CD4-positive, CD25-positive, alpha-beta regulatory T cell (primary cell): ENCODE results near the gene ZNF789. TPM values are rescaled to one million over a fixed set of nuclear protein-coding genes. Genes with fewer than 3 reads are reported as not detected.
A peak's percentile ranks its signal among the peaks of the same experiment; 100 is the strongest.

ENCODE experiments used
- ATAC-seq, 2 donors: fragments of 150-1000 bp; cut with Tn5 transposase; one replicate each; pipeline ENCODE4 v1.10.0; 2021; ENCODE audit warnings: low read depth in 2 of 2, moderate number of reproducible peaks in 2 of 2, moderate library complexity in 1 of 2
- DNase-seq, 3 donors: peaks; one replicate each; pipeline versions ENCODE4 v3.0.0 to v3.0.0-alpha.2; 2012 to 2022; ENCODE audit warnings: mixed read lengths in 1 of 3
- H3K27ac ChIP-seq: one replicate; pipeline ENCODE4 v1.7.0; 2013; ENCODE audit warnings: mild to moderate bottlenecking, low read length; ENCODE audit not compliant: insufficient read depth, poor library complexity, severe bottlenecking
- H3K27me3 ChIP-seq: one replicate; pipeline ENCODE4 v1.7.0; 2013; ENCODE audit warnings: low read length; ENCODE audit not compliant: control insufficient read depth, insufficient read depth
- H3K36me3 ChIP-seq: one replicate; pipeline ENCODE4 v1.7.0; 2013; ENCODE audit warnings: mild to moderate bottlenecking, low read length, moderate library complexity; ENCODE audit not compliant: control insufficient read depth, insufficient read depth
- H3K4me1 ChIP-seq: 2 replicates; pipeline ENCODE4 v1.7.0; 2013; ENCODE audit warnings: mild to moderate bottlenecking, low read length; ENCODE audit not compliant: insufficient read depth, control insufficient read depth, poor library complexity, severe bottlenecking
- H3K4me3 ChIP-seq: one replicate; pipeline ENCODE4 v1.7.0; 2013; ENCODE audit warnings: low read depth, mild to moderate bottlenecking, low read length, moderate library complexity
- H3K9me3 ChIP-seq, 2 experiments: 1 replicate in 1 of 2; 2 replicates in 1 of 2; pipeline ENCODE4 v1.7.0; 2013; ENCODE audit warnings: low read length in 2 of 2, mild to moderate bottlenecking in 1 of 2, moderate library complexity in 1 of 2; ENCODE audit not compliant: control insufficient read depth in 2 of 2
- H3K27ac Mint-ChIP-seq, 3 donors: one replicate each; pipeline ENCODE4 v1.8.0; 2020 to 2022; ENCODE audit warnings: mild to moderate bottlenecking in 3 of 3, mixed read lengths in 3 of 3, moderate library complexity in 2 of 3
- H3K27me3 Mint-ChIP-seq: one replicate; pipeline ENCODE4 v1.8.0; 2022; ENCODE audit warnings: mild to moderate bottlenecking, mixed read lengths
- H3K36me3 Mint-ChIP-seq: one replicate; pipeline ENCODE4 v1.8.0; 2020; ENCODE audit warnings: mixed read lengths
- H3K4me1 Mint-ChIP-seq, 4 donors: one replicate each; pipeline ENCODE4 v1.8.0; 2020 to 2022; ENCODE audit warnings: mixed read lengths in 4 of 4, mild to moderate bottlenecking in 1 of 4
- H3K4me3 Mint-ChIP-seq, 4 donors: one replicate each; pipeline ENCODE4 v1.8.0; 2020 to 2022; ENCODE audit warnings: mild to moderate bottlenecking in 4 of 4, mixed read lengths in 4 of 4, moderate library complexity in 3 of 4
- H3K9me3 Mint-ChIP-seq, 7 donors: one replicate each; pipeline ENCODE4 v1.8.0; 2020 to 2022; ENCODE audit warnings: mixed read lengths in 7 of 7, mild to moderate bottlenecking in 3 of 7, moderate library complexity in 2 of 7
- polyA plus RNA-seq, 4 donors: library from polyadenylated mRNA; unstranded; fragments of 300-500 nt; fragmentation: Illumina TruSeq; gene quantifications; one replicate each; pipeline ENCODE4 v1.2.3, GENCODE V29; 2021
- total RNA-seq: library from RNA; stranded (reverse); gene quantifications from one replicate; pipeline ENCODE4 v1.2.3, GENCODE V29; 2022

ZNF789 gene
- total and polyA plus RNA-seq, 5 donors from 2014 or later, result 4.2 to 15.8 (median 6.3) TPM

DNA sequence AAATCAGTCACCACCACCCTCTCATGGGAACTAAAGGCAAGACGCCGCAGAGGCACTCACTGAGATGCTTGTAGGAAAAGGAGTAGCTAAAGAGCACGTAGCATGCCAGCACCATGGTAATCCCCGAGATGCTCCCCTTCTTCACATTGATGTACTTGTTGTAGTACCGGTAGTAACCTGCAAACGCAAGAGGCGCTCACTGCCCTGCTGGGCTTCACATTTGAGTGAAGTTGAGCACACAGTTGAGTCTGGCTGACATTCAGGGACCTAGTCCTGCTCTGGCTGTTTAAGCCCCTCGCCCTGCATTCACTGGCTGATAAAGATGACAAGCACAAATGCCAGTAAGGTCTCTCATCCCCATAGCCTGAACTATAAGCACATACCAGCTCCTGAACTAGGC, 13.6 kb upstream of the ZNF789 start:
- peak in 2 of 3 donors; percentile 11 to 51 for DNase-seq
- Histone ChIP-seq H3K27ac (no peak overlapping the region), H3K4me1 (peaks cover 13% of the 10 kb centered on the region), H3K27me3 (no peaks in the 10 kb centered on the region), H3K4me3 (no peak overlapping the region), H3K9me3 (no peaks in the 10 kb centered on the region), H3K36me3 (peaks cover 67% of the 10 kb centered on the region)
- Mint-ChIP-seq H3K27ac (peak overlapping the region in 2 of 3 donors; percentile 63 to 77), H3K27me3 (no peaks in the 10 kb centered on the region), H3K36me3 (peaks cover 31% of the 10 kb centered on the region), H3K4me1 (peaks cover 0 to 38% (median 21%) of the 10 kb centered on the region in 4 donors), H3K9me3 (no peaks in the 10 kb centered on the region), H3K4me3 (no peak overlapping the region)
- peak in 1 of 2 donors; percentile 45 for ATAC-seq

DNA sequence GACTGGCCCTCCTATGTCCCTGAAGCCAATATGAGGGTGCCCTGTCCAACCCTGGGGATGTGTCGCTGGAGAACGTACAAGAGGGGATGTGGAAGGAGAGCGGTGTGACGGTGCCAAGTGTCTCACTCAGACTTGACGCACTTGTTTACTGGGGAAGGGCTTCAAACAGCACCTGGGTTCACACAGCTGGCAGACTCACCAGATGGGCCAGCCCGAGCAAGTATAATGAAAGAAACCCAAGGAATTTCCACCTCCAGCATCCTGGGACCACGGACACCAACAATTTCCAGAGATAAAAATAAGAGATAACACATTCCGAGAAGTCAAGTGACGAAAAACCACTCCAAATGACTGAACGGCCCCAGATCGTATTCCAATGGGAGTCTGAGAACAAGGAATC, 12.0 kb upstream of the ZNF789 start:
- peak overlapping the region in 1 of 4 donors; percentile 50 for H3K4me3 Mint-ChIP-seq
- Histone ChIP-seq H3K9me3 (no peaks in the 10 kb centered on the region), H3K4me1 (peaks cover 27% of the 10 kb centered on the region), H3K27me3 (no peaks in the 10 kb centered on the region), H3K27ac (no peak overlapping the region), H3K36me3 (peaks cover 56% of the 10 kb centered on the region), H3K4me3 (no peak overlapping the region)
- H3K9me3 Mint-ChIP-seq, result no peaks in the 10 kb centered on the region
- H3K27me3 Mint-ChIP-seq, result no peaks in the 10 kb centered on the region
- ATAC-seq, result no peak
- peaks cover 31% of the 10 kb centered on the region for H3K36me3 Mint-ChIP-seq
- DNase-seq, result no peak
- peak overlapping the region in 2 of 3 donors; percentile 40 to 67 for H3K27ac Mint-ChIP-seq
- H3K4me1 Mint-ChIP-seq, result peaks cover 6 to 54% (median 29%) of the 10 kb centered on the region in 4 donors

DNA sequence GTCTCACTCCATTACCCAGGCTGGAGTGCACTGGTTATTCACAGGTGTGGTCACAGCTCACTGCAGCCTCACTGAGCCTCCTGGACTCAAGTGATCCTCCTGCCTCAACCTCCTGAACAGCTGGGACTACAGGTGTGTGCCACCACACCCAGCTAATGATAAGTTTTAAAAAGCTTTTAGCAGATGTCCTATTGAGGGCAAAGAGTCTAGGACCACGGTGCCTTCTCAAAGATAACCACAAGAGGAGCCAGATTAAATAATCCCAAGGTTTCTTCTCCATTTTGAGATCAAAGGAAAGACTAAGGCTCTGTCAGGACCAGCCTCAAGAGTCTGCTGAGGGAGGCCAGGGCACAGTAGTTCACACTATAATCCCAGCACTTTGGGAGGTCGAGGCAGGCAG, 11.5 kb upstream of the ZNF789 start:
- Mint-ChIP-seq H3K27ac (peak overlapping the region in 1 of 3 donors; percentile 26), H3K4me1 (peaks cover 6 to 59% (median 32%) of the 10 kb centered on the region in 4 donors), H3K27me3 (peaks cover 4% of the 10 kb centered on the region), H3K36me3 (peaks cover 31% of the 10 kb centered on the region), H3K9me3 (no peaks in the 10 kb centered on the region), H3K4me3 (peak overlapping the region in 1 of 4 donors; percentile 50)
- Histone ChIP-seq H3K27me3 (no peaks in the 10 kb centered on the region), H3K36me3 (peaks cover 51% of the 10 kb centered on the region), H3K4me3 (no peak overlapping the region), H3K9me3 (no peaks in the 10 kb centered on the region), H3K27ac (no peak overlapping the region), H3K4me1 (peaks cover 31% of the 10 kb centered on the region)
- no peak for ATAC-seq
- DNase-seq, result no peak

- Mint-ChIP-seq H3K4me3 (peak overlapping the region; percentile 83 to 98 (median 95)), H3K9me3 (peaks cover 0 to 1% (median 0%) of the 10 kb centered on the region in 7 donors), H3K4me1 (peaks cover 6 to 50% (median 26%) of the 10 kb centered on the region in 4 donors), H3K36me3 (peaks cover 14% of the 10 kb centered on the region), H3K27me3 (peaks cover 15% of the 10 kb centered on the region), H3K27ac (peak overlapping the region; percentile 91 to 97 (median 93))
- Histone ChIP-seq H3K4me3 (peak overlapping the region; percentile 85), H3K4me1 (peaks cover 34% of the 10 kb centered on the region), H3K27me3 (no peaks in the 10 kb centered on the region), H3K27ac (peak overlapping the region; percentile 77), H3K36me3 (peaks cover 10% of the 10 kb centered on the region), H3K9me3 (no peaks in the 10 kb centered on the region)
- no peak for DNase-seq
- no peak for ATAC-seq
These were observed 7.3 kb upstream of the ZNF789 start for GRCh38 chr7:99465421-99465768.

- Histone ChIP-seq H3K27ac (no peak overlapping the region), H3K36me3 (no peaks in the 10 kb centered on the region), H3K4me1 (peaks cover 40% of the 10 kb centered on the region), H3K4me3 (no peak overlapping the region), H3K9me3 (no peaks in the 10 kb centered on the region), H3K27me3 (no peaks in the 10 kb centered on the region)
- Mint-ChIP-seq H3K36me3 (peaks cover 10% of the 10 kb centered on the region), H3K4me1 (peaks cover 9 to 49% (median 33%) of the 10 kb centered on the region in 4 donors), H3K9me3 (peaks cover 0 to 2% (median 0%) of the 10 kb centered on the region in 7 donors), H3K4me3 (peak overlapping the region in 1 of 4 donors; percentile 74), H3K27ac (no peak overlapping the region), H3K27me3 (peaks cover 29% of the 10 kb centered on the region)
- no peak for ATAC-seq
- DNase-seq, result no peak
These were observed 4.3 kb upstream of the ZNF789 start for GRCh38 chr7:99468336-99468918.

DNA sequence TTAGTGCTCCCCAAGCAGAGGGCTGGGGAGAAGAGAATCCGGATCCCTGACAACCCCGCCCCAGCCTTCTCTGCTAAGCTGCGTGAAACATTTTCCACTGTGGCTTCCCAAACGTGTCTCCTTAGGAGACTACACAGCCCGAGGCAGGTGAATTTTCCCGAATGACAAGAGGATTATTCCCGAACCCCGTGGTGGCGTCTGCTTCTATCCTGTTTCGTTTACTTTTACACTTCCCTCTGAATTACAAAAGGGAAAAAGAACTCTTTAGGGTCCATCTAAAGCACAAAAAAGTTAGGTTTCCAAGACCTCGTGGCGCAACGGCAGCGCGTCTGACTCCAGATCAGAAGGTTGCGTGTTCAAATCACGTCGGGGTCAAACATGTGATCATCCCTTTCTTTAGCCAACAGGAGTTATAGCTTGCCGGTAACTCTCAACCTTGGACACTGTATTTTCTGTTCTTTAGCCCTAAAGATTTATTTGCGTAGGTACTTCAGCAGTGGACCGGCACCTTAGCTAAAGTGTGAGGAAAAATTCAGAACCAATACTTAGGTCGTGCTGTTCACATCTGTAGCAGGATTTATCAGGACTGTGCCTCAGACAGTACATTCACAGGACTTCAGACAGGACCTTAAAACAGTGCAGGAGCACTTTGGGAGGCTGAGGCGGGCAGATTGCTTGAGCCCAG, 3.2 kb upstream of the ZNF789 start:
- Histone ChIP-seq H3K27ac (no peak overlapping the region), H3K4me1 (peaks cover 36% of the 10 kb centered on the region), H3K36me3 (no peaks in the 10 kb centered on the region), H3K4me3 (no peak overlapping the region), H3K27me3 (no peaks in the 10 kb centered on the region), H3K9me3 (no peaks in the 10 kb centered on the region)
- Mint-ChIP-seq H3K36me3 (peaks cover 5% of the 10 kb centered on the region), H3K9me3 (peaks cover 0 to 2% (median 0%) of the 10 kb centered on the region in 7 donors), H3K27ac (no peak overlapping the region), H3K4me3 (peak overlapping the region in 3 of 4 donors; percentile 44 to 96 (median 80)), H3K27me3 (peaks cover 29% of the 10 kb centered on the region), H3K4me1 (peaks cover 9 to 49% (median 30%) of the 10 kb centered on the region in 4 donors)
- DNase-seq (no peak), ATAC-seq (no peak)

GRCh38 chr7:99473315-99473596, 566 bp downstream of the ZNF789 start:
- H3K27ac ChIP-seq, result peak overlapping the region; percentile 81
- Mint-ChIP-seq H3K4me1 (peaks cover 8 to 52% (median 35%) of the 10 kb centered on the region in 4 donors), H3K36me3 (peaks cover 10% of the 10 kb centered on the region), H3K4me3 (peak overlapping the region; percentile 95 to 100 (median 97)), H3K27me3 (peaks cover 24% of the 10 kb centered on the region), H3K9me3 (peaks cover 0 to 2% (median 0%) of the 10 kb centered on the region in 7 donors), H3K27ac (peak overlapping the region in 2 of 3 donors; percentile 97 to 99)
- DNase-seq (peak in 1 of 3 donors; percentile 52), ATAC-seq (no peak)
- peak overlapping the region; percentile 89 for H3K4me3 ChIP-seq
- no peaks in the 10 kb centered on the region for H3K9me3 ChIP-seq
- H3K27me3 ChIP-seq, result no peaks in the 10 kb centered on the region
- H3K36me3 ChIP-seq, result no peaks in the 10 kb centered on the region
- H3K4me1 ChIP-seq, result peaks cover 22% of the 10 kb centered on the region
